K562 (cell line): Measurements from ENCODE around the gene TTLL8.

Source experiments
- ARID4B ChIP-seq: sonication (generic); formaldehyde crosslinking; IDR thresholded peaks from 2 replicates; pipeline ENCODE4 v1.8.0; 2022; ENCODE audit warnings: mild to moderate bottlenecking, missing genetic modification reagents
- BHLHE40 ChIP-seq: IDR thresholded peaks from 2 replicates; pipeline ENCODE4 v1.6.1; 2011; ENCODE audit warnings: low read length, improper control_type of control experiment
- FOXA3 ChIP-seq, 2 experiments: fragments of 450-650 bp in 1 of 2; sonication (generic) in 1 of 2; formaldehyde crosslinking; IDR thresholded peaks in 1 of 2; conservative IDR thresholded peaks in 1 of 2; 2 replicates each; pipeline versions ENCODE4 v1.4.0 to v1.8.0; 2020 to 2022; ENCODE audit warnings: mild to moderate bottlenecking in 2 of 2, missing genetic modification reagents in 1 of 2
- JUN ChIP-seq, 2 experiments: sonication (generic) in 1 of 2; formaldehyde crosslinking in 1 of 2; IDR thresholded peaks; 2 replicates each; pipeline versions ENCODE4 v1.6.1 to v1.8.0; 2012 to 2022; ENCODE audit warnings: borderline replicate concordance in 2 of 2, mild to moderate bottlenecking in 2 of 2, improper control_type of control experiment in 1 of 2, low read depth in 1 of 2, low read length in 1 of 2, missing genetic modification reagents in 1 of 2
- MAZ ChIP-seq, 2 experiments: fragments of 450-650 bp in 1 of 2; sonication (generic) in 1 of 2; formaldehyde crosslinking; IDR thresholded peaks in 1 of 2; conservative IDR thresholded peaks in 1 of 2; 2 replicates each; pipeline versions ENCODE4 v1.4.0 to v1.5.0; 2020; ENCODE audit warnings: mild to moderate bottlenecking in 1 of 2, missing genetic modification reagents in 1 of 2
- NCOA6 ChIP-seq: fragments of 450-650 bp; IDR thresholded peaks from 2 replicates; pipeline ENCODE4 v1.6.1; 2017; ENCODE audit warnings: mild to moderate bottlenecking
- NFYB ChIP-seq: IDR thresholded peaks from 2 replicates; pipeline ENCODE4 v1.6.1; 2011; ENCODE audit warnings: mild to moderate bottlenecking, moderate library complexity; ENCODE audit not compliant: insufficient read length; ENCODE audit errors: extremely low read depth
- POLR3A ChIP-seq: IDR thresholded peaks from 2 replicates; pipeline ENCODE4 v1.6.1; 2011; ENCODE audit warnings: borderline replicate concordance, mild to moderate bottlenecking, moderate library complexity; ENCODE audit not compliant: insufficient read length, insufficient read depth; ENCODE audit errors: extremely low read depth
- TAF1 ChIP-seq: IDR thresholded peaks from 2 replicates; pipeline ENCODE4 v1.6.1; 2011; ENCODE audit warnings: mild to moderate bottlenecking, low read length, moderate library complexity; ENCODE audit not compliant: insufficient read depth, control insufficient read depth, severe bottlenecking; ENCODE audit errors: extremely low read depth
- ZNF140 ChIP-seq: fragments of 250-450 bp; sonication (Bioruptor Pico); IDR thresholded peaks from 2 replicates; pipeline ENCODE4 v1.8.0; 2021; ENCODE audit warnings: moderate library complexity, mild to moderate bottlenecking, inconsistent platforms

GRCh38 chr22:50091092-50091768, 33.1 kb upstream of the TTLL8 start:
- TF ChIP-seq ARID4B = no peak
- no peak for TF ChIP-seq NFYB
- no peak for TF ChIP-seq NCOA6
- TF ChIP-seq TAF1 = no peak
- no peak for TF ChIP-seq POLR3A
- no peak for TF ChIP-seq MAZ (CRISPR knock-in tag; conservative IDR thresholded peaks at IDR 0.05 in 1 of 2, IDR thresholded peaks at IDR 0.05 in 1 of 2)
- TF ChIP-seq ZNF140 (CRISPR knock-in tag) = no peak
- no peak for TF ChIP-seq JUN (IDR thresholded peaks at IDR 0.05; ENCODE audit: borderline replicate concordance, low read depth, low read length)
- no peak for TF ChIP-seq JUN (CRISPR knock-in tag; IDR thresholded peaks at IDR 0.05; ENCODE audit: borderline replicate concordance)
- TF ChIP-seq FOXA3 (CRISPR knock-in tag; conservative IDR thresholded peaks at IDR 0.05 in 1 of 2, IDR thresholded peaks at IDR 0.05 in 1 of 2) = no peak
- TF ChIP-seq BHLHE40 = no peak
